SU-DHL-6 (cell line): ENCODE data around the gene LRP11.

Experiments used
- H2AFZ ChIP-seq: fragments of 200-600 bp; sonication (generic); 2 replicates; pipeline ENCODE4 v1.6.1; 2014; ENCODE audit warnings: low read depth, mild to moderate bottlenecking, moderate library complexity, mixed read lengths, antibody characterized with exemption, low read length; ENCODE audit not compliant: severe bottlenecking
- H3F3A ChIP-seq: fragments of 200-600 bp; shearing (Covaris generic); 2 replicates; pipeline ENCODE4 v1.6.0; 2016; ENCODE audit warnings: antibody characterized with exemption, mild to moderate bottlenecking; ENCODE audit not compliant: insufficient read depth
- H3K27ac ChIP-seq: fragments of 200-600 bp; sonication (generic); 2 replicates; pipeline ENCODE4 v1.5.1; 2016; ENCODE audit warnings: low read depth, mild to moderate bottlenecking, low read length, moderate library complexity, mixed read lengths
- H3K27me3 ChIP-seq: fragments of 200-600 bp; sonication (generic), shearing (Covaris generic); 2 replicates; pipeline ENCODE4 v1.6.0; 2014; ENCODE audit warnings: mild to moderate bottlenecking, low read length
- H3K36me3 ChIP-seq: fragments of 200-600 bp; sonication (generic); 2 replicates; pipeline ENCODE4 v1.6.1; 2014; ENCODE audit warnings: mild to moderate bottlenecking, low read length, mixed read lengths
- H3K4me2 ChIP-seq: fragments of 300-600, 200-600 bp; shearing (Covaris generic), sonication (generic); 2 replicates; pipeline ENCODE4 v1.6.0; 2014; ENCODE audit warnings: low read length, low read depth, mild to moderate bottlenecking; ENCODE audit not compliant: poor library complexity, severe bottlenecking
- H3K4me3 ChIP-seq: fragments of 200-600 bp; sonication (generic); 2 replicates; pipeline ENCODE4 v1.5.1; 2014; ENCODE audit warnings: antibody characterized with exemption, low read length, mild to moderate bottlenecking, mixed read lengths; ENCODE audit not compliant: insufficient read depth, poor library complexity, severe bottlenecking
- H3K79me2 ChIP-seq: fragments of 200-600 bp; sonication (generic); 2 replicates; pipeline ENCODE4 v1.6.1; 2014; ENCODE audit warnings: mild to moderate bottlenecking, low read length, moderate library complexity; ENCODE audit not compliant: insufficient read depth
- H3K9ac ChIP-seq: fragments of 200-600 bp; sonication (generic); 2 replicates; pipeline ENCODE4 v1.7.0; 2014; ENCODE audit warnings: mild to moderate bottlenecking, low read length
- H3K9me2 ChIP-seq: fragments of 200-600 bp; sonication (generic); replicated peaks from 2 replicates; pipeline ENCODE4 v1.6.1; 2014; ENCODE audit warnings: low read length; ENCODE audit not compliant: insufficient read depth
- H3K9me3 ChIP-seq: fragments of 200-600 bp; sonication (generic); 2 replicates; pipeline ENCODE4 v1.6.1; 2014; ENCODE audit warnings: low read length, mixed read lengths; ENCODE audit not compliant: insufficient read depth
- H4K20me1 ChIP-seq: fragments of 200-600 bp; sonication (generic); 2 replicates; pipeline ENCODE4 v1.6.1; 2014; ENCODE audit warnings: low read depth, mild to moderate bottlenecking, antibody characterized with exemption, low read length, moderate library complexity, mixed read lengths
- CTCF ChIP-seq: fragments of 200-600 bp; sonication (generic); IDR thresholded peaks from one replicate; pipeline ENCODE4 v1.5.1; 2017; ENCODE audit warnings: antibody characterized with exemption, mild to moderate bottlenecking, low read length, moderate library complexity; ENCODE audit not compliant: insufficient read depth, poor library complexity, severe bottlenecking
- EZH2phosphoT487 ChIP-seq: fragments of 200-600 bp; sonication (generic), shearing (Covaris generic); conservative IDR thresholded peaks from 2 replicates; pipeline ENCODE4 v1.6.1; 2018; ENCODE audit warnings: mild to moderate bottlenecking, antibody characterized with exemption, low read length, moderate library complexity, mixed read lengths

LRP11 gene

GRCh38 chr6:149877659-149878058 is 13.5 kb upstream of the LRP11 start:
- Histone ChIP-seq H3K9me2 (no peaks in the 10 kb centered on the region), H3K36me3 (no peaks in the 10 kb centered on the region), H3K4me2 (no peak overlapping the region), H3K4me3 (no peak overlapping the region), H2AFZ (no peak overlapping the region), H3K79me2 (no peaks in the 10 kb centered on the region), H3K9me3 (no peaks in the 10 kb centered on the region), H3K27me3 (no peaks in the 10 kb centered on the region), H3K27ac (no peak overlapping the region), H4K20me1 (no peaks in the 10 kb centered on the region), H3K9ac (no peak overlapping the region), H3F3A (no peaks in the 10 kb centered on the region)
- no peak for TF ChIP-seq EZH2phosphoT487
- TF ChIP-seq CTCF: no peak

GRCh38 chr6:149876241-149876933 is 12.2 kb upstream of the LRP11 start:
- Histone ChIP-seq H3K36me3 (no peaks in the 10 kb centered on the region), H3F3A (no peaks in the 10 kb centered on the region), H3K4me3 (no peak overlapping the region), H3K9me3 (no peaks in the 10 kb centered on the region; the same call in 1 of the 2 replicates), H2AFZ (no peak overlapping the region), H3K9me2 (no peaks in the 10 kb centered on the region), H3K79me2 (no peaks in the 10 kb centered on the region), H3K27ac (no peak overlapping the region), H3K9ac (no peak overlapping the region), H3K27me3 (no peaks in the 10 kb centered on the region), H4K20me1 (no peaks in the 10 kb centered on the region), H3K4me2 (no peak overlapping the region)
- TF ChIP-seq EZH2phosphoT487: no peak
- no peak for TF ChIP-seq CTCF

- Histone ChIP-seq H3K27ac (no peak overlapping the region), H4K20me1 (no peaks in the 10 kb centered on the region), H3K36me3 (no peaks in the 10 kb centered on the region), H3F3A (no peaks in the 10 kb centered on the region), H3K4me2 (no peak overlapping the region), H3K4me3 (no peak overlapping the region), H3K27me3 (no peaks in the 10 kb centered on the region), H3K79me2 (no peaks in the 10 kb centered on the region), H3K9me2 (no peaks in the 10 kb centered on the region), H3K9me3 (no peaks in the 10 kb centered on the region; the same call in 1 of the 2 replicates), H3K9ac (no peak overlapping the region), H2AFZ (no peak overlapping the region)
- TF ChIP-seq EZH2phosphoT487 (no peak), CTCF (no peak)
Observed at GRCh38 chr6:149872233-149872632, 8.1 kb upstream of the LRP11 start.
